ENCODE measurements around the gene CRADD.

DNA sequence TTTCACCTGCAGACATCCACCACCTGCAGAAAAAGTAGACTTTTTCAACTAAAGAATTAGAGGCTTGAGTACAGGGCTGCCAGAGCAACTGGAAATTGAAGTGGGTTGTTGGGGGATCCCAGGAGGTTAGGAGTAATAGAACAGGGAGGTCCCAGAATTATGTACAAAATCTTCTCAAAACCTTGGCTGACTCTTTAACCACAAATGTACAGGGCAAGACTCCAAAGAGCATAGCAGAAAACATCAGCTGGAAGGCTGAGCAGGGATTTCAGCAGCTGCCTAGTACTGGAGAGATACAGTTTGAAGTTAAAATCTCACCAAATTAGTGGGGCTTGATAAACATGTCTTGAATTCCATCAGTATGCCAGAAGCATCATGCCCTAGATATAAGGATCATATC, 191.6 kb downstream of the CRADD start:
- TF ChIP-seq, protein P1, sequence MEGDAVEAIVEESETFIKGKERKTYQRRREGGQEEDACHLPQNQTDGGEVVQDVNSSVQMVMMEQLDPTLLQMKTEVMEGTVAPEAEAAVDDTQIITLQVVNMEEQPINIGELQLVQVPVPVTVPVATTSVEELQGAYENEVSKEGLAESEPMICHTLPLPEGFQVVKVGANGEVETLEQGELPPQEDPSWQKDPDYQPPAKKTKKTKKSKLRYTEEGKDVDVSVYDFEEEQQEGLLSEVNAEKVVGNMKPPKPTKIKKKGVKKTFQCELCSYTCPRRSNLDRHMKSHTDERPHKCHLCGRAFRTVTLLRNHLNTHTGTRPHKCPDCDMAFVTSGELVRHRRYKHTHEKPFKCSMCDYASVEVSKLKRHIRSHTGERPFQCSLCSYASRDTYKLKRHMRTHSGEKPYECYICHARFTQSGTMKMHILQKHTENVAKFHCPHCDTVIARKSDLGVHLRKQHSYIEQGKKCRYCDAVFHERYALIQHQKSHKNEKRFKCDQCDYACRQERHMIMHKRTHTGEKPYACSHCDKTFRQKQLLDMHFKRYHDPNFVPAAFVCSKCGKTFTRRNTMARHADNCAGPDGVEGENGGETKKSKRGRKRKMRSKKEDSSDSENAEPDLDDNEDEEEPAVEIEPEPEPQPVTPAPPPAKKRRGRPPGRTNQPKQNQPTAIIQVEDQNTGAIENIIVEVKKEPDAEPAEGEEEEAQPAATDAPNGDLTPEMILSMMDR (IDR thresholded peaks at IDR 0.05) = no peak
- TF ChIP-seq EP300 (IDR thresholded peaks at IDR 0.05) (no peak), POLR2AphosphoS5 (IDR thresholded peaks at IDR 0.05) (no peak)

Data from suprapubic skin (tissue), 4 donors.